Inferior parietal cortex (tissue), 1 donor: Measurements from ENCODE around the gene MMP14.
"Not testable (repeated sequence)": the region's sequence is repeated elsewhere in the genome, so short reads cannot be mapped to it uniquely, and the experiment has no call there.

ENCODE experiments used
- DNase-seq: peaks from one replicate; pipeline ENCODE4 v3.0.0-alpha.2; 2016; ENCODE audit errors: extremely low spot score

Gene MMP14

DNA sequence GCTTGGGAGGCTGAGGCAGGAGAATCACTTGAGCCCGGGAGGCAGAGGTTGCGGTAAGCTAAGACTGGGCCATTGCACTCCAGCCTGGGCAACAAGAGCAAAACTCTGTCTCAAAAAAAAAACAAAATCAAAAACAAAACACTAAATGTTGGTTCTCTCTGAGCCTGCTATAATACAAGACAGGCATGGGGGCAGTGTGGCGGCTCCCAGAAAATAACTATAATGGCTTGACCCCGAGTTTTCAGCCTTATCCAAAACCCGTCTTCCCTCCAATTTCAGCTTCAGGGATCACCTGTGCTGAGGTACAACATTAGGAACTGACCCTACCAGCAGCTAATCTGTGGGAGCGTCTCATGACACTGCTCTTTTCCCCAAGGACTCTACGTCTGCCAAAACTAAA, 22.0 kb upstream of the MMP14 start:
- DNase-seq, result no peak

- no peak for DNase-seq
These were observed 21.3 kb upstream of the MMP14 start, which contains the start of gene SLC7A7 for GRCh38 chr14:22814941-22815713. SLC7A7 (minus strand) TSS chr14:22815435; CDS start chr14:22813398, 2,037 bp downstream.

GRCh38 chr14:22819151-22819988, 17.0 kb upstream of the MMP14 start:
- DNase-seq, result no peak

DNA sequence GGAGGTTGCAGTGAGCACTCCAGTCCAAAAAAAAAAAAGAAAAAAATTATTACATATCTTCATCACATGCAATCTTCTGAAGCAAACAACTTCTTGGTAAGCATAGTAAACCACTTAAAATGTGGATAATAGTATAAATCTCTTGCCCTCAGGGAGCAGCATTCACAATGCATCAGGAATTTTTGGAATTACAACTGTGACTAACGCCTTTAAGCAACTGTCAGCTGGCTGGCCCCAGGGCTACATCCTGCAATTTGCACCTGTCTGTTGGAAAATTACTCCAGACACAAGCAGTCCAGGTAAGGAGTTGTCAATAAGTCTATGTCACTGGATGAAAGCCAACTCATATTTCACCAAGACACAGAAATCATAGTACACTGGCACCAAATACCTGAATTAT, 15.7 kb upstream of the MMP14 start:
- DNase-seq, result no peak

DNA sequence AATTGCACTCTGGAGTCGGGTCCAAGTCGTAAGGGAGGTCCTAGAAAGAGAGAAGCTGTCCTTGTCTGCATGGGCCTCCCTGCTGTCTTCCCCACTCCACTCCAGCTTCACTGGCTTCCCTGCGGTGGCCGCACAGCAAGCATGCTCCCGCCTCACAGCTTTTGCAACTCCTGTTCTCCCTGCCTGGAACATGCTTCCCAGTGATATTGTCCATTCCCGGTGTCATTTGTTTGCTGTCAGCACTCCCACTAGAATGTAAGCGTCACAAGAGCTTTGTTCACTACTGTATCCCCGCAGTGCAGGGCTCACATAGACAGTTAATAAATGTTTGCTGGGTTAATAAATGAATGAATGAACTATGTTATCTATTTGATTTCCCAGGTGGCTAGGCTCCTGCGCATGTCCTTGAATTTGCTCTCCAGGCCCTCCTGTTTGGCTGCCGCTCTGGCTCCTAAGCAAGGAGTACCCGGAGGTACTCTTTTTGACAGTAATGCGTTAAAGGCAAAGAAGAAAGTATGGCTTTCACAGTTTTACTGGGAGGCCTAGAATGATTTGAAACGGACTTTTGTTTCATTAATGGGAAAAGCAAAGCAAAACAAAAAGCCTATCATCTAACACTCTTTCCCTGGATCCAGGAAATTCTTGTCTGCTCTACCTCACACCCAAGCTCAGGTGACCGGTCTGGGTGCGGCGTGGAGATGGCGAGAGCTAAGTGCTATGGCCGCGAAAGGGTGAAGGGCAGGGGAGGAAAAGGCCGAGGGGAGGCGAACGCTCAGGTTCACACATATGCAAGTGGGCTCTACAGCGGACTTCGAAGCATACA, 15.0 kb upstream of the MMP14 start:
- DNase-seq, result no peak

DNA sequence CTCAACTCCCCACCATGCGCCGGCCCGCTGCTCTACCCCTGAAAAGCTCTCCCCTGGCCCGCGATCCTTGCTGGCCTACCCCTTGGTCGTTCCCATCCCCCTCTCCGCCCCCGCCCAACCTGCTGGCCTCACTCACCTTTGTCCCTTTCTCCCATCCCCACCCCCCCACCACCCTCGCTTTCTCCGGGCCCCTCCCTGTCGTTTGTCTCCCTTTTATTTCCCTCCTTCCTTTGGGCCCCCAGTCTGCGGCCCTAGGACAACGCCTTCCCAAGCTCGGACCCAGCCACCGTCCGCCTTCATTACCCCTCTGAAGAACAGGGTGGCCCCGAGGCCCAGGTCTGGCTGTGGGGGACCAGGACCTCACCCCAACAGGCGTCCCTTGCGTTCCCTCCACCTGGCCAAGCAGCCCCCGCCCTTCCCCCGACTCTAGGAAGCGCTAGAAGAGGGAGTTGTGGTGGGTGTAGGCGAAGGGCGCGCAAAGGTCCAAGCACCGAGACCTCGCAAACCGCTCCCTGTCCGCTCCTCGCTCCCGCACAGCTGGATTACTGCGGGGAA, 14.3 kb upstream of the MMP14 start:
- DNase-seq, result no peak

GRCh38 chr14:22822571-22823098, 13.8 kb upstream of the MMP14 start:
- peak; percentile 72 for DNase-seq

- DNase-seq, result no peak
These were observed 11.6 kb upstream of the MMP14 start for GRCh38 chr14:22824711-22825359.

- not testable (repeated sequence) for DNase-seq
These were observed 7.2 kb upstream of the MMP14 start for GRCh38 chr14:22829076-22829660.

- peak; percentile 98 for DNase-seq
These were observed 6.5 kb upstream of the MMP14 start, which contains the start of gene MRPL52 for GRCh38 chr14:22829661-22830442. MRPL52 (plus strand) TSS chr14:22829887; CDS start chr14:22829913, 26 bp downstream.

DNA sequence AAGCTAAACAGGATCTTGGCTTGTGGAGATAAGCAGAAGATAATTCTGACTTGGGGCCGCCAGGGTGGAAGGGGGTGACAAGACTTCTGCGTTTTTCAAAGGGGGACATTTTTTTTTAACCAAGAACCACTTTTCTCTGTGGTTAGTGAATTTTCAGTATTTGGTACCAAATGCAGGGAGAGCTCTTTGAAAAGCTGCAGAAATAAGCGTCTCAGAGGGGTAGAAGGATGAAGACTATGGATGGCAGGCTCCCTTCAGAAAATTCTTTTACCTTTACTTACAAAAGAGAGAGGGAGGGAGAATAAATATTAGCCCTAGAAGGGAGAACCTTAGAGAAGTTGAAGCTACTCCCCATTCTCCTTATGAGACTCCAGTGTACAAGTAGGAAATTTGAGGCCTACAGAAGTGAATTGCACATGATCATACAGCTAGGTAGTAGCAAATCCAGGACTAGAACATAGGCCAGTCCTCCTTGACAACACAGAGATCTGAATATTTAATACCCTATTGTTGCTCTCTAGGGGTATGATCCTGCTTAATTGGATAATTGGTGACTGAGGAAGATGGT, 5.9 kb upstream of the MMP14 start:
- no peak for DNase-seq

GRCh38 chr14:22835505-22835904, 880 bp upstream of the MMP14 start:
- no peak for DNase-seq

DNA sequence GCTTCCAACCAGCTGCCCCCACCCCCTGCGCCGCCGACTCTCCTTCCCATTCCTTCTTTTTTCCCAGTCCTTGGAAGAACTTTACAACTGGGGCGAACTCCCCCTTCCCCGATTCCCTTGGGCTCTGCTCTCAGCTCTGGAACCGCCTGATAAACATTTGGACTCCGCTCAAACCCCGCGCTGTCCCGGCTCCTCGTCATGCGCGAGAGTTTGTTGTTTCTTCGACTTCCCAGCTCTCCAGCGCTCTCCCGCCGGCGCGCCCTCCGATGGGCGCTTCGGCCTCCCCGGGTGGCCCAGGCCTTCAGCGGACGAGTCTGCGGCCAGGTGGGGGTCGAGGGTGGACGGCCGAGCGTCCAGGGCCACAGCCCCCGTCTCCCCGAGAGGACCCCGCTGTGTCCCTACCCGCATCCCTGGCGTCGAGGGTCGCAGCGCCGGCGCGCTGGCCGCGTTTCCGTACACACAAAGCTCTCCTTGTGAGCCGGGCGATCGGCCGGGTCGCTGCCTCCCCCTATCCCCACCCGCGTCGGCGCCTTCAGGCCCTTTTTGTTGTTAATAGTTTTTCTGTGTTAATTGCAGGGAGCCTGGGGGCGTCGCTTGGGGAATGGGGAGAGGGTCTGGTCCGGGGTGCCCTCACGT, 847 bp downstream of the MMP14 start:
- no peak for DNase-seq

GRCh38 chr14:22837750-22838538, 1.6 kb downstream of the MMP14 start:
- no peak for DNase-seq

DNA sequence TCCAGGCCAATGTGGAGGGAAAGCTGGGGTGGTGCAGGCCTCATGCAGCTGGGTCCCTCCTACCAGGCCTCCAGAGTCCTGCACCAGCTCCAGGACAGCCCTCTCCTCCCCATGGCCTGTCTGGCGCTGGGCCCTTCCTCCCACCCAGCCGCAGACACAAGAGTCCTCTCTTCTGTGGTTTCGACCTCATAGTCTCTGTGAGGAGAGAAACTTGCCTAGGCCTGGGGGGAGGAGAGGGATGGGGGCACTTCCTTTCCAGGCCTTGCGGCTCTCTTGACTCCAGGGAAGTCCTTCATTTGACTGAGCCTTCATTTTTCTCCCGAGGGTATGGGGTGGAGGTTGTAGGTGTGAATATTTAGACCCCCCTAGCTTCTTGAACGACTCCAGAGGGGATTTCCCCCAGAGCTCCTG, 2.3 kb downstream of the MMP14 start:
- no peak for DNase-seq

DNA sequence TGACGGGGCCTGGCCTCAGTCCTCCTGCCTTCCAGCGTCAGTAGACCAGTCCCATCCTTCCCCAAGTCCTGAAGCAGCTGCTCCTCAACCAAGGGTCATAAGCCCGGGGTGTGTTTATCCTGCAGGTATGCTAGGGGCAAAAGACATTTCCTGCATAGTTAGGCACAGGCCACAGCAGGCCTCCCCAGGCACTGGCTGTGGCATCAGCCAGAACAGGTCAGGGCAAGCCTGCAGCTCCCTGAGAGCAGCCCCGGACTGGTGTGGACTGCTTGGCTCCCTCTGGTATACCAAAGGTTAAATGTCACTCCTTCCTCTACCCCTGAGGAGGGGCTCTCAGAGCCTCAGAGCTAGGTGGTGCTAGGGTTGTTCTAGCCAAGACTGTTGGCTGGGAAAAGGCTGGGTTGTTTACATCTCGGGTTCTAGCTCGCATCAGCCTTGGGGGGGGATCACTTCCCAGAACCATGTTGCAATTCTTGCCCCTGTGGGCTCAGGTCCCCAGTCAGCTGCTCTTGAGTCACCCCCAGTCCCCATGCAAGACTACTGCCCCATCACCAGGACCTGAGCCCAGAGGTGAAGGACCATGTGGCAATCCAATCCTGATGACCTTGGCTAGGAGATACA, 2.9 kb downstream of the MMP14 start:
- DNase-seq, result no peak

DNA sequence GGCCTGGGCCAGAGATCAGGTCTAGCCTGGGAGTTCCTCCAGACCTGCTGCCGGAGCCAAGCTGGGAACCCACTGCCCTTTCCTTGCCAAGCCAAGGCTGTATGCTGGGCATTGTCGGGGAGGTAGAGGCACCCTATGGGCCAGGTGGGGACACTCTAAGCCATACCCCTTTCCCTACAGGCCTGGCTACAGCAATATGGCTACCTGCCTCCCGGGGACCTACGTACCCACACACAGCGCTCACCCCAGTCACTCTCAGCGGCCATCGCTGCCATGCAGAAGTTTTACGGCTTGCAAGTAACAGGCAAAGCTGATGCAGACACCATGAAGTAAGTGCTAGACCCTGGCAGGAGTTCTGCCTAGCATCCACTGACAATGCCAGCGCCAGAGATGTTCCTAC, 4.9 kb downstream of the MMP14 start:
- DNase-seq, result no peak

GRCh38 chr14:22841769-22842168, 5.4 kb downstream of the MMP14 start:
- DNase-seq, result no peak
